ENCODE data around the gene NDRG4.

NDRG4 gene

DNA sequence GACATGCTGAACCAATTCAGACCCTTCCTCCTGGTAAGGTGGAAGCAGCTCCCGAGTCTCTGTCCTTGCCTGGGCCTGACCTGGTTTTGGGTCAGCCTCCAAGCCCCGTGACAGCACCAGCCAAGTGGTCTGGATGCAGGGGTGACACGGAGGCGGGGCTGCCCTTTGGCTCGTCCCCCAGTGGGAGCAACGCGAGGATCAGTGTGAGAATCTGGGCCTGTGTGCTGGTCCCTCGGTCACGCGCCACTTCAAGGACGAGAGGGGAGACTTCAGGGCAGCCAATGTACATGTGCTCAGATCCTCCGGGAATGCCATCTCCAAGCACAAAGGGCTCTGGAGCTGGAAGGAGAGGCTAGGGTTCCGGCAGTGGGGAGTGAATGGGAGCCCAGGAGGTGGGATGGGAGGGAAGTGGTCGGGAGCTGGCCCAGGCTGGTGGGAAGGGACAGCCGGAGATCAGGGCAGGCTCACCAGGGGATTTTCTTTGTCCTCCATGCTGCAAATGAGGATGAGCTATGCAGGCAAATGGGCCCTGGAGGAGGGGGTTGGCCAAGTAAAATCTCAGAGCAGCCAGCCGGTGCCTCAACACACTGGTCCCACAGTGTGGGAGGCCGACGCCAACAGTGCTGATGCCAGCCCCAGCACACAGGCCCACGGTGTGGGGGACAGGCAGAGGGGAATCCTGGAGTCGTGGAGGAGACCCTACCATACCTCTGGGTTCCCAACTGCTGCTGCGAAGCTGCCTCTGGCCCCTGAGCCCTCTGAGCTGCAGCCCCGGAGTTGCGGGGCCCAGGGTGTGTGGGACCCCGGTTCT, 4.2 kb upstream of the NDRG4 start:
- no peak for DNase-seq

DNA sequence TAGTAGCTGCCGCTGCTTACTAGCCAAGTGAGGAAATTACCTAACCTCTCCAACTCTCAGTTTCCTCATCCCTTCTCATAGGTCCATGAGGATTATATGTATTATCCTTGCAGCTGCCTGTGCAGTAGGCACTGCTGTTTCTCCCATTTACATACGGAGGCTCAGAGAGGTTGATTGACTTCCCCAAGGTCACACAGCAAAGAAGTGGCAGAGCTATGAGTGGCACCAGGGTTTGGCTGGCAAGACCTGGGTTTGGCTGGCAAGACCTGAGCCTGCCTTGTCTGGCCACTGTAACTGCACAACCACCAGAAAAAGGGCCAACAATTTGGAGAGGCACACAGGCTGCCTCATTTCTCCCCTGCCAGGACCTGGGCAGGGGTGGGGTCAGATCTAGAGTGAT, 2.5 kb upstream of the NDRG4 start:
- no peak for DNase-seq

DNA sequence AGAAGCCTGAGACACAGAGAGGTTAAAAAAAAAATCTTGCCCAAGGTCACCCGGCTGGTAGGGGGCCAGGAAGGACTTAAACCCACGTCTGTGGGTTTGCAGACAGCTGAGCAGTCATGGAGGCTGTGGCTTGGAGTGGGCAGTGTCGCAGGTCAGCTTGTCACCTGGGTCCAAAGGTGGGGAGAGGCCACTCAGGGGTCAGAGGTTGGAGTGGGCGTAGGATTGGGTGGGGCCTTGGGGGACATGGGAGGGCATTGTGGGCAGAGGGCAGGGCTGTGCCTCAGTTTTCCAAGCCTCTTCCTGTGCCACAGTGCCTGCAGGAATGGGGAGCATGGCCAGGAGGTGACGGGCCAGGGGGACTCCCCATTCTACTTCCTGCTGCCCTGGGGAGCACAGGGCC, 2.0 kb upstream of the NDRG4 start:
- no peak for DNase-seq

DNA sequence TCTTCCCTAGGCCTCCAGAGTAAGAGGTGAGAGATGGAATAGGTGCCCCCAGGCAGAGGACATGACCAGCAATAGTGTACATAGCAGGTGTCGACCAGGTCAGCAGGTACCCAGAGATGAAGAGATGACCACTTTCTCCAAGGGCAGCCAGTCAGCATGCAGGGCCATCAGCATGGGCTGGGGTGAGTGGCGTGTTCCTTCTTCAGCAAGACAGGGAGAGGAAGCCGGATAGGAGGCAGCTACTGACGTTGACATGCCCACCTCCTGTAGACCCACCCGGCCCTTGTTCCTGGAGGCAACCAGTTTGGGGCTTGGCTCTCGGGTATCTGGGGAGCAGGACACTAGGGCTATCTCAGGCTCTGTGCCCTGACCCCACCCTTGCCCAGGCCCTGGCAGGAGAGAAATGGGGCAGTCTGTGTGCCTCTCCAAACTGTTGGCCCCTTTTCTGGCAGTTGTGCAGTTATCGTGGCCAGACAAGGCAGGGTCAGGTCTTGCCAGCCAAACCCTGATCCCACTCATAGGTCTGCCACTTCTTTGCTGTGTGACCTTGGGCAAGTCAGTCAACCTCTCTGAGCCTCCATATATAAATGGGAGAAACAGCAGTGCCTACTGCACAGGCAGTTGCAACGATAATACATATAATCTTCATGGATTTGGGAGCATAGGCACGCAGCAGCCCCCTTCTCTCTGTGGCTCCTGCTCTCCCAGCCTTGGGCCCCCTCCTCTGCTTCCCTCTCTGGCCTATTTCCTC, 1.4 kb upstream of the NDRG4 start:
- DNase-seq = no peak

DNA sequence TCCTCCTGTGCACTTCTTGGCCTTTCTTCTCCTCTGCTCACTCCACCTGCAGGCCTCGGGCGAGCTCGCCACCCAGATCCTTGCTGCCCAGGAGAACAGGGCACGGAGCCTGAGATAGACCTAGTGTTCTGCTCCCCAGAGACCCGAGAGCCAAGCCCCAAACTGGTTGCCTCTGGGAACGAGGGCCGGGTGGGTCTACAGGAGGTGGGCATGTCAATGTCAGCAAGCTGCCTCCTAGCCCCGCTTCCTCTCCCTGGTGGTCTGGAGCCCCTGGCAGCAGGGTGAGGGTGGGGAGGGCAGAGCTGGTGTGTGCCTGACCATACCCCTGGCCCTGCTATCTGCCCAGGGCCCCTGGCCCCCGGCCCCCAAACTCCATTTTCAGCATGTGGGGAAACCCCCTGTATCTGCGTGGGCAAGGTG, 841 bp upstream of the NDRG4 start:
- DNase-seq = no peak

DNA sequence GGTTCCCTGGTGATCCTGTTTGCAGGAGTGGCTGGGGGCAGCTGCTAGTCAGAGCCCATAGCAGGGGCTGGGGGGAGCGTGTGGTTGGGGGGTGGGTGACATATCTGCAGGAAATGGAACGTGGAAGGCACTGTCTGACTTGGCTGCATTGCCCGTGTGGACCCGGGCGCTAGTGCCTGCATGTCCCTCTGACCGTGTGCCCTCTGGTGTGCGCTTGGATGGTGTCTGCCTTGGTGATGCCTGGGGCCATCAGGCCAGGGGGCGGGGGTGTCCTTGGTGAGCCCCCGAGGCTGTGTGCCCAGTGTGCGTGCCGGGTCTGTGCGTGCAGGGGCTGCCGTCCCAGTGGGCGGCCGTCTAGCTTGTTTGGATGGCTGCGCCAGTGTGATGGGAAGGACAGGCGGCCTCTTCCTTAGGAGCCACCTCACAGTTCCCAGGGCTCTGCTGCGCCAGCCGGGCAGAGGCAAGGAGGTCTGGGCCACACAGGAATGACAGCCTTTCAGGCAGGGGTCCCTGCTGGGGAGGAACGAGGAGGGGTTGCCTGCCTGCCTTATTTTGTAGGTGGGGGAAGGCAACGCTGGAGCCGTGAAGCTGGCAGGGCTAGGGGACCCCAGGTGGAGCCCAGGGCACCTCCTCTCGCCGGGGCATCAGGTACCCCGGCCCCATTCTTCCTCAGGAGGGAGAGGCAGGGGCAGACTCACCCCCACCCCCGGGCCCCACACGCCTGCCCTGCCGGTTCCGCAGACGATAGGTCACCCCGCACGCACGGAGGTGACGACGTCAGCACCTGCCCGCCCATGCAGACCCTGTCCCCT, 693 bp downstream of the NDRG4 start:
- peak; percentile 17 for DNase-seq

DNA sequence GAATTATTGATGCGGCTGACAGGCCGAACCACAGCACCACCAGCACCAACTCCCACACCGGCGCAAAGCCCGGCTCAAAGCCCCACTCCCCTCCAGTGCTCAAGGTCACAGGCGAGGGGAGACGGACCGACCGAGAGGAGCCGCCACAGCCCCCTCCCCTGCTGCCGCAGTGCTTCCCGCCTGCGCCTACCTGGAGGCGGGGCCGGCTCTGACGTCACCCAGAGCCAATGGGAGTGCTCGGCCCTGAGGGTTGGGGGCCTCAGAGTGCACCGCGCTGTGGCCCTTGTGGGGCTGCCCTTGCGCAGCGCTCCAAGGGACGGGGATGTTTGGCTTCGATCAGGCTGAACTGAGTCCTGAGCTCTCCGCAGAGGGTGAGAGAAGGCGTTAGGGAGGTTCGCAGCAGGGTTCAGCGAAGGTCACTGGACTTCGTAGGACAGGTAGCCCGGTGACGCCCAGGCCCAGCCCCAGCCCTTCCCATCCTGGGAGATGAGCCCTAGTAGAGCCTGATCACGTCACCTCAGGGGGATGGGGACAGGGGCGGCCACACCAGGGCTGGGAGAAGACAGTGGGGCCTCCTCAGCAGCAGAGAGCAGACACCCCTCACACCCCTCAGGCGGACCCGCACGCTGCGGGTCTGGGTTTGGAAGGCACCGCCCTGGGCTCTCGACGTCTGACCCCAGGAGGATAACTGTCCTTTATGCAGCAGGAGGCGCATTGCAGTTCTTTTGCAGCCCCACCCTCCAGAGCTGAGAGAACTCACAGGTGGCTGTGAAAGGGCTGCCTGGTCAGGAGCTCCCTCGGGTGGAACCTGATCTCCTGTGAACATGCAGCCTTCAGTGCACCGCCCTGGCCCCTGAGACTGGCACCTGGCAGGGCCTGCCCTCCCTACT, 1.5 kb downstream of the NDRG4 start:
- peak; percentile 41 for DNase-seq

DNA sequence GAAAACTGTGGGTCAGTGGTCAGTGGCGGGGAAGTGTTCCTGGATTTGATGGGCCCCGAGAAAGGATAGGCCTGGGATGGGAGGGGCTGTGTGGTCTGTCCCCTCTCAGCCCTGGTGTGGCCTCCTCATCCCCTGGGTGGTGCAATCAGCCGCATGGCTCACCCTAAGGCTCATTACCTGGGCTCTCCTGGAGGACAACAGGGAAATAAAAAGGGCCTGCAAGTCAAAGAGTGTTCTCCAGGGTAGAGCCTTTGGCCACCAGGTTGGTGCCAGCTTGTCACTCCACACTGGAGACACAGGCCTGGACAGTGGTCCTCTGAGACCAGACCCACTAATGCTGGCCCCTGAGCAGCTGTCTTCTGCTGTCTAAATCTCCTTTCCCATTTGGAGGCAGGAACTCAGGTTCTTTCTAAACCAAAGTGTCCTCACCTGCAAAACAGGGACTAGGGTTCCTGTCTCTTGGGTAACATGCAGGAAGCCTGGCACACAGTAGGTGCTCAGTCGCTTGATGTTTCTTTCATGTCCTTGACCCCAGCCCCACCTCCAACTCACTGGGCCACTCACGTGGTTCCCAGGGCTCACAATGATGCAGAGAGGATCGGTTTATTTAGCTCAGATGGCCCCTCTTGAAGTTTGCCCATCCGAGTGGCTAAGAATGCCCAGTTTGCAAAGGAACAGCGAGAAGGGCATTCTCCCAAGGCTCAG, 2.4 kb downstream of the NDRG4 start:
- no peak for DNase-seq

DNA sequence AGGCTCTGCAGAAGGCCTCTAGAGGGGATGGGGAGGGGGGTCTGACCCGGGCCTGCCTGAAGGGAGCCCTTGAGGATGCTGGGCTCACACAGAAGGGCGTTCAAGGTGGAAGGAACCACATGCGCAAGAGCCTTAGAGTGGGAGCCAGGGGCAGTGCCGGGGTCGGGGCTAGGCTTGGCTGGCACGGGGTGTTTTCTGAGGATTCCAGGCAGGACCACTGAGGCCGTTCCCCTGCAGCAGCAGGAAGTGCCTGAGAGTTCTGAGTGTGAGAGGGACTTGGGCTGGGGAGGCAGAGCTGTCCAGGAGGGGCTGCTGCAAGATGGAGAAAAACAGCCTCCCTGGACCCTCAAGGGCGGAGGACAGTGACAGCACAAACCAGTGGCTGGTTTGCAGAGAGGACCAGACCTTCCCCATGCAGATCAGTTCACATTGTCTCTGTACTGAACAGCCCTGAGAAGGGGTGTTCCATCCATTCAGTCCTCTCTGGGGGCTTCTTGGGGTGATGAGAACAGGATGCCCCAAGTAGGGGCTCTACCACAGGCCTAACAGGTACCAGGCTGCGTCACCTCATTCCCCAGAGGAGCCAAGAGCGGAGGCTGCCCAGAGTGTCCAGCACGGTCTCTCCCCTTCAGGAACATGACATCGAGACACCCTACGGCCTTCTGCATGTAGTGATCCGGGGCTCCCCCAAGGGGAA, 3.4 kb downstream of the NDRG4 start:
- no peak for DNase-seq

DNA sequence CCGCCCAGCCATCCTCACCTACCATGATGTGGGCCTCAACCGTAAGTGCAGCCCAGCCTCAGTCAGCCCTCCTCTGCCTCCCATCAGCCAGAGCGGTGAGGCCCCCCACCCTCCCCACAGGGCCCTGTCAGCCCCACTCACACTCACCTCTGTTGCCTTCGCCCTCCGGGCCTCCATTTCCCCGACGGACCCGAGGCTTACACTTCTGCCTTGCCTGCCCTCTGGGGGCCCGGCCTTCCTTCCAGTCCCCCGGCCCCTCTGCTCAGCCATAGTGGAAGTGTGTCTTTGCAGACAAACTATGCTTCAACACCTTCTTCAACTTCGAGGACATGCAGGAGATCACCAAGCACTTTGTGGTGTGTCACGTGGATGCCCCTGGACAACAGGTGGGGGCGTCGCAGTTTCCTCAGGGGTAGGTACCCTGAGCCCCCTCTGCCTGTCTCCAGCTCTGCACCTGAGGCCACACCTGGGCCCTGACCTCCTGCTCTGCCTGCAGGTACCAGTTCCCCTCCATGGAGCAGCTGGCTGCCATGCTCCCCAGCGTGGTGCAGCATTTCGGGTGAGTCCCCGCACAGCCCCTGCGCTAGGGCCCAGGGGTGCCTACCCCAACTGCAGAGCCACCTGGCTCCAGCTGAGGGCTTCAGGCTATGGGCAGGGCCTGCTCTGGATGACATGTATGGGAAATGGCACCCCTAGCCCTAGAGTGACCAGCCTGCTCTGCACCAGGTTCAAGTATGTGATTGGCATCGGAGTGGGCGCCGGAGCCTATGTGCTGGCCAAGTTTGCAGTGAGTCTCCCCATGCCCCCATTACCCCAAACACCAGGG, 4.1 kb downstream of the NDRG4 start:
- DNase-seq = no peak

DNA sequence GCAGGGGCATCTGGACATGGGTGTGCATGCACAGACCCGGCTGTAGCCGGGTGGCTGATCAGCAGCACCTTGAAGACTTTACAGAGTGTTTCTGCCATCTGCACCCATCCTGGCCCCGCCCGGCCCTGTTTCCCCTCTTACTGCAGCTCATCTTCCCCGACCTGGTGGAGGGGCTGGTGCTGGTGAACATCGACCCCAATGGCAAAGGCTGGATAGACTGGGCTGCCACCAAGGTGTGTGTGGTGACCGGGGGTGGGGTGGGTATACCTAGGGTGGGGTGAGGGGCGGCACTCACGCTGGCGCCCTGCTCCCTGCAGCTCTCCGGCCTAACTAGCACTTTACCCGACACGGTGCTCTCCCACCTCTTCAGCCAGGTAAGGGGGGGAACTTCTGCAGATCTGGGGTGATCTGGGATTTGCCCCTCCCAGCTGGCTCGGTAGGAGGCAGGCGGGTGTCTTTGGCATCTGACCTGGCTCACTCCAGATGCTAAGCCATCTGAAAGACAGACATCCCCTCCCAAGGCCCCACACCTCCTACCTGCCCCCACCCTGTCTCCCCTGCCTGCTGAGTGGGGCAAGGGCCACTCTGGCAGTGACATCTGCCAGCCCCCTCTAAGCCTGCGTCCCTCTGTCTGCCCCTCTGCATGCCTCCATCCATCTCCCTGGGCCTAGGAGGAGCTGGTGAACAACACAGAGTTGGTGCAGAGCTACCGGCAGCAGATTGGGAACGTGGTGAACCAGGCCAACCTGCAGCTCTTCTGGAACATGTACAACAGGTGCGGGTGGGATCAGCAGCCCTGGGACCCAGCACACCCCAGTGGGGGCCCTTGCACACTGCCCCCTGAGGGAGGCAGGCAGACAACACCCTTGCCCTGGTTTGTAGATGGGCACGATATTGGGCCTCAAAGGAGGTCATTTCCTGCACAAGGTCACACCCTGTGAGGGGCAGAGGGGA, 6.6 kb downstream of the NDRG4 start:
- no peak for DNase-seq

DNA sequence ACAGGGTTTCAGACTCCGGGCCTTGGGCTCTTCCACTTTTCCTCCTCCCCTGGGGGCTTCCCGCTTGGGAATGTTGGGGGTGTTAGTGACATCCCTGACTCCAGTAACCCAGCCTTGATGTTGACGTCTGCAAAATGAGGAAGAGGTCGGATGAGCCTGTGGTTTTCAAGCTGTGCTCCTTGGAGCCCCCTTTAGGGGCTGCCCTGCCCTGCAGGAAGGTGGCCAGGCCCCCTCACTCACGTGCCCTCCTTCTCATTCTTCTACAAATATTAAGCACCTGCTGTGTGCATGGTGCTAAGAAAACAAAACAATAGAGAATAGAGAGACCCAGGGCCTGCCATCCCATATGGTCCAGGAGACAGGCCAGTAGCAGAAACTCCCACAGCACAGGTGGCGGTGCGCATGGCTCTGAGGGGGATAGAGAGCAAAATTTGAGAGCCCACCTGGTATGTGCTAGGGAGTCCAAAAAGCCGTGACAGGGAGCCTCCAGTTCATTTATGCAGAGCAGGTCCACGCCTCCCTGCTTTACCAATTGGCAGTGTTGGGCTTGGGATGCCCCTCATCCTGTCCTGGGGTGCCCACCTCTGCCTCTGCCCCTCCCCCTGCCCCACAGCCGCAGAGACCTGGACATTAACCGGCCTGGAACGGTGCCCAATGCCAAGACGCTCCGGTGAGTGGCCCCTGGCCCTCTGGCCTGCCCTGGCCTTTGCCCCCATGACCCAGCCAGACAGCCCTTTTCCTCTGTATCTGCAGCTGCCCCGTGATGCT, 7.4 kb downstream of the NDRG4 start:
- no peak for DNase-seq

DNA sequence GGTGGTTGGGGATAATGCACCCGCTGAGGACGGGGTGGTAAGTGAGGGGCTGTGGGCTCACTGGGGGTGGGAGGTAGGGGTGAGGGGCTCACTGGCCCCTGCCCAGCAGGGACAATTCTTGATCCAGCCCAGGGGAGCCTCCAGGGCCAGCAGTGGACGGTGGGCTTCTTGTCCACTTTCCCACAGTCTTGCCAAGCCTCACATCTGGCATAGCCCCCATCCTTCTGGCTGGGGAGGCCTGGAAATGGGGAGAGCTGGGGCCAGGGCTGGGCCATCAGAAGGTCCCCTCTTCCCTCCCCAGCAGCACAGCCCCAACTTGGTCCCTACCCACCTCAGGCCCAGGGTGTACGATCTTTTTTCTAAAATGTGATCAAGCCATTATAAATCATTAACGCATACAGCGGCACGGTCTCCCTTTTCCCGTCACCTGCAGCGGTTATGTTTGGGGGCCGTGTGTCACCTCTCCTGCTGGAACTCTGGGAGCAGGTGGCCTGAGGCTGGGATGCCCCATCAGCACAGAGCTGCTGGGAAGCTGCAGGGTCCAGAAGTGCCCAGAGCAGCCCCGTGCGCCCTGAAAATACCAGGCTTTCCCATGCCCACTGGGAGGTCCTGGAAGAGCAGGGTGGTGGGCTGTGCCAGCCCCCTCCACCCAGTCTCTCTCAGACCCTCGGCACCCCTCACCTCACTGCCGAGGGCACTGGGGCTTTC, 8.2 kb downstream of the NDRG4 start:
- no peak for DNase-seq

DNA sequence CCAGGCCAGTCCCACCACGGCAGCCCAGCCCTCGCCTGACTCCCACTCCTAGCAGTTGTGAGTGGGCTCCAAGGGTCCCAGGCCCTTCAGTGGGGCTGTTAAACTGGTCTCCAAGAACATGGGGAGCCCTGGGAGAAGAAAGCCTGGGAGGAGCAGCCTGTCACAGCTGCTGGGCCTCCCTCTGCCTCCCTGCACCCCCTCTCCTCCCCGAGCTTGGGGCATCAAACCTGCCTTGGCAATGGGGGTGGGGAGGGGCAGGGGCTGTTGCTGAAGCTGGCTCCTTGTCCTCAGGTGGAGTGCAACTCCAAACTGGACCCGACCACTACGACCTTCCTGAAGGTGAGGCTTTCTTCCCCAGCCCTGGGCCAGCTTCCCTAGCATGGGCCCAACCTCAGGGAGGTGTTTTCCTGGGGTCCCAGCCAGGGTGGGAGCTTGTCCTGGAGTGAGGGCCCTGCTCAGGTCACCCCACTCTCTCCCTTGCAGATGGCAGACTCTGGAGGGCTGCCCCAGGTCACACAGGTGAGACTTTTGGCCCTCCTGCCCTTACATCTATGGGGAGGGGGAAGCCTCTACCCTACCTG, 8.8 kb downstream of the NDRG4 start:
- no peak for DNase-seq

DNA sequence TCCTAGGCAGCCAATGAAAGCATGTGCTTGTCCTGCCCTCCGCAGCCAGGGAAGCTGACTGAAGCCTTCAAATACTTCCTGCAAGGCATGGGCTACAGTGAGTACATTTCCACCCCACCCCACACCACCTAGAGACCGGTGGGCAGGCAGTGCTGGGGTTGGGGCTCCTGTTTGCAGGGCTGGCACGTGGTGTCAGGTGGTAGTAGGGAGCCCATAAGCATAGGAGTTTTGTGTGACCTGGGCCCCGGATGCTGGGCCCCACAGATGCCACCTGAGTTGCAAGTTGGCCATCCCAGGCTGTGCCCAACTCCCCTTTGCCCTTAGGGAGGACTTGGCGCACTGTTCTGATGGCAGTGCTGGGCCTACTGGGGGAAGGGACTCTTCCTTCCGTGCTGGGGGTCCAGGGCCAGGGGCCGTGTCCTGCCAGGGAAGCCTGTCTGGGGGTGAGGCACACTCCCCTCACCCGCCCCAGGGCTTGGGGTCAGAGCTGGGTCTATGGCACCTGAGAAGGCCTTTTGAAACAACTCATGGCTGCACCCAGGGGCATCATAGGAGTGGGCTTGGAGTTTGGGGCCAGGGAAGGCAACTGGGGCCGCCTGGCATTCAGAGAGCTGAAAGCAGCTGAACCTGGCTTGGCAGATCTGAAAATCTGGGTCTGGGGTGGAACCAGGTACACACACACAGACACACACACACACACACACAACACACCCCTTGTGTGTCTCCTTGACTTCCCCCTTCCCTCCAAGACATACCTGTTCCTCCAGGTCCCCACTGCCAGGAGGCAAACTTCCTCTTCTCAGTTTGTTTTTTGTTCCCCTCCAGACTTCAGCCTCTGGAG, 9.5 kb downstream of the NDRG4 start:
- DNase-seq = no peak

DNA sequence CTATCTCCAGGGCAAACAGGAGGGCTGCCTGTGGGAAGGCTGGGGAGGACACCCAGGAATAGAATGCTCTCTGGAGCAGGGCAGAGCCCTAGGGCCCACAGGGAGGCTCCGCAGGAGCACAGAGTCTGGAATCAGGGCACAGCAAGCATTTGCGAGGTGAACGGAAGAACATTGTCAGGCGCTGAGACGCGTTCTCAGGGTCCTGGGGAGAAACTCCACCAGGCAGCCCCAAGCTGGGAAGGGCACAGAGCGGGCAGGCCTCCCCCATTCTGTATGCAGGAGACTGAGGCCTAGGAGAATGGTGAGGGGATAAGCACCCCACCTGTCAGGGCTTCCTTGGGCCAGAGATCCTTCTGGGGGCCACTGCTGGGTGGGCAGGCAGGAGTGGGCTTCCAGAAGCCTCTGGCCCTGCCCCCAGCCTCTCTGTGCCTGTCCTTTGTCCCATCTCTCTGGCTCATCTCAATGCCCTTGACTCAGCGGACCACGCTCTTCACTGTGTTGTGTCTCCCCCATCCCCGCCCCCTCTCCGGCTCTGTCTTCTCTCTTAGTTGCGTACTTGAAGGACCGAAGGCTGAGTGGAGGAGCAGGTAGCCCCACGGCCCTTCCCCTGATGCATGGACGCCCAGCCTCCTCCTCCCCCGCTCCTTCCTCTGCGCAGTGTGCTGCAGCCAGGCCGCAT, 10.3 kb downstream of the NDRG4 start:
- no peak for DNase-seq
